ENCODE results near the gene PCDH7.

DNA sequence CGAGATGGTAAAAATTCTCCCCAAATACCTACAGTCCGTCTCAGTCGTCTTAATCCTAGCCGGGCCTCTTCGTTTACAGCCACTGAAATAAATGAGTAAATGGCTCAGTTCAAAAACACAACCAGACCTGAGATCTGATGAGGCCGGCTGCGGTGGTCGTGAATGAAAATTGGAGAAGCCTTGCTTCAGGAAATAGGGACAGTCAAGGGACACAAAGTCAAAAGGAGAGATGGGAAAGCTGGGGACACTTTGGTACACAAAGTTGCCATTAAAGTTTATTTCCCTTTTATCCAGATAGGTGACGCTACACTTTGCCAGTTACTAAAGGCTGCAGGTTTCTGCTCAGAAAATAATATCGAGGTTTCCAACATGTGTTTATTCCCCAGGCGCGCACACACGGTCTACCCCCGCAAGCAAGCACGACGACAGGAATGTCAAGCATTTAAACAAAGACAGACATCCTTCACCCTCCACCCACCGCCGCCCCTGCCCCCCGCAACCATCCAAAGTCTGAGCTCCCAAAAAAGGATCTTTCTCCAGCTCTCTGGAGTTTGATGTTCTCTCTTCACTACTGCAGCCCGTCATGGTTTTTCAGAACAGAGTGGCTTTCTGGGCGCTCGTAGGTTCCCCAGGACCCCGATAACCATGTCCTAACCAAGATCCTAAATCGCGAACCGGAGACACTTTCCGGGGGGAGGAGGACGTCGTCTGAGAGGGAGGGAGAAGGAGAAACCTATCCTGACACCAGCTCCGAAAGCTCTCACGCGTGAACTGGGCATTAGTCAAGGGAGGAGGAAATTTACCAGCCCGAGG is 1.3 kb upstream of the PCDH7 start:
- TF ChIP-seq CTCF (conservative IDR thresholded peaks at IDR 0.05; ENCODE audit: low read depth, low read length): 0 out of 2 replicates have a peak, but pooled peaks have one; percentile 25
- no peak for TF ChIP-seq RFX5 (IDR thresholded peaks at IDR 0.05; ENCODE audit: low read depth, low read length)
- TF ChIP-seq POLR2A (IDR thresholded peaks at IDR 0.05; ENCODE audit: low read depth, low read length): no peak
- no peak for TF ChIP-seq BHLHE40 (IDR thresholded peaks at IDR 0.05; ENCODE audit: low read depth, low read length)
- TF ChIP-seq ELK1 (IDR thresholded peaks at IDR 0.05; ENCODE audit: borderline replicate concordance, low read depth, low read length): no peak
- TF ChIP-seq MXI1 (IDR thresholded peaks at IDR 0.05; ENCODE audit: borderline replicate concordance, low read depth, low read length): no peak; the same call in 1 of the 2 replicates
- TF ChIP-seq CEBPB (IDR thresholded peaks at IDR 0.05; ENCODE audit: low read depth, low read length): no peak

Data from IMR-90 (cell line).